Measurements from ENCODE around the gene METAP1D.

GRCh38 chr2:172090044-172090961 lies 90.5 kb downstream of the METAP1D start:
- no peak for TF ChIP-seq GATA3 (IDR thresholded peaks at IDR 0.05; ENCODE audit: low read depth, low read length)
- no peak for TF ChIP-seq GATA2 (IDR thresholded peaks at IDR 0.05; ENCODE audit: low read depth, low read length)

Data from SH-SY5Y (cell line).